ENCODE results near the gene MYPN. TPM values are rescaled to one million over a fixed set of nuclear protein-coding genes. Genes with fewer than 3 reads are reported as not detected.
"Not testable (repeated sequence)": the region's sequence is repeated elsewhere in the genome, so short reads cannot be mapped to it uniquely, and the experiment has no call there.

MYPN gene
- total RNA-seq, 2 donors from 2014 or later = not detected

GRCh38 chr10:68155615-68156210 lies 46.4 kb downstream of the MYPN start:
- WGBS, 2 experiments (ENCODE audit: insufficient coverage in 1 of 2, insufficient read length in 1 of 2) = 50% methylated on average over 2 of the region's 2 CpGs
- no peaks in the 10 kb centered on the region for H3K27me3 Mint-ChIP-seq (ENCODE audit: insufficient read depth)

GRCh38 chr10:68156373-68157185 lies 47.3 kb downstream of the MYPN start:
- WGBS, 2 experiments (ENCODE audit: insufficient coverage in 1 of 2, insufficient read length in 1 of 2) = 38 to 41% methylated on average over 8 to 11 of the region's 11 CpGs
- H3K36me3 Mint-ChIP-seq (ENCODE audit: low read depth) = no peaks in the 10 kb centered on the region

More at GRCh38 chr10:68155615-68156210, 46.4 kb downstream of the MYPN start:
- Mint-ChIP-seq H3K27ac (no peak overlapping the region), H3K36me3 (ENCODE audit: low read depth) (no peaks in the 10 kb centered on the region), H3K4me1 (peaks cover 24% of the 10 kb centered on the region), H3K4me3 (no peak overlapping the region), H3K9me3 (no peaks in the 10 kb centered on the region)
- Histone ChIP-seq H3K4me1 (ENCODE audit: control insufficient read depth, insufficient read depth, low read length) (peaks cover 4% of the 10 kb centered on the region), H3K27ac (ENCODE audit: low read depth, low read length) (no peak overlapping the region), H3K9me3 (ENCODE audit: control insufficient read depth, low read length) (no peaks in the 10 kb centered on the region), H3K9ac (ENCODE audit: extremely low read depth, low read length, poor library complexity, severe bottlenecking) (no peak overlapping the region), H3K27me3 (ENCODE audit: control insufficient read depth, insufficient read depth, low read length, poor library complexity, severe bottlenecking) (no peaks in the 10 kb centered on the region), H3K36me3 (ENCODE audit: control insufficient read depth, insufficient read depth, low read length) (no peaks in the 10 kb centered on the region), H3K4me3 (ENCODE audit: low read length) (no peak overlapping the region)
- no peak for TF ChIP-seq CTCF (conservative IDR thresholded peaks at IDR 0.05)
- DNase-seq = no peak

GRCh38 chr10:68157522-68157921 lies 48.2 kb downstream of the MYPN start:
- not testable (repeated sequence) for H3K27ac Mint-ChIP-seq; H3K9me3 Mint-ChIP-seq; DNase-seq; H3K36me3 Mint-ChIP-seq (ENCODE audit: low read depth); H3K27me3 Mint-ChIP-seq (ENCODE audit: insufficient read depth); H3K9me3 ChIP-seq (ENCODE audit: control insufficient read depth, low read length); H3K27ac ChIP-seq (ENCODE audit: low read depth, low read length); H3K9ac ChIP-seq (ENCODE audit: extremely low read depth, low read length, poor library complexity, severe bottlenecking); H3K27me3 ChIP-seq (ENCODE audit: control insufficient read depth, insufficient read depth, low read length, poor library complexity, severe bottlenecking); H3K4me3 Mint-ChIP-seq; H3K4me3 ChIP-seq (ENCODE audit: low read length); H3K4me1 ChIP-seq (ENCODE audit: control insufficient read depth, insufficient read depth, low read length); H3K36me3 ChIP-seq (ENCODE audit: control insufficient read depth, insufficient read depth, low read length)
- peaks cover 12% of the 10 kb centered on the region for H3K4me1 Mint-ChIP-seq
- 90 to 95% methylated on average over 3 to 6 of the region's 7 CpGs for WGBS, 2 experiments (ENCODE audit: insufficient coverage in 1 of 2, insufficient read length in 1 of 2)

More at GRCh38 chr10:68156373-68157185, 47.3 kb downstream of the MYPN start:
- no peak overlapping the region for H3K4me3 ChIP-seq (ENCODE audit: low read length)
- no peaks in the 10 kb centered on the region for H3K9me3 ChIP-seq (ENCODE audit: control insufficient read depth, low read length)
- TF ChIP-seq CTCF (conservative IDR thresholded peaks at IDR 0.05) = peak; percentile 86
- peaks cover 4% of the 10 kb centered on the region for H3K4me1 ChIP-seq (ENCODE audit: control insufficient read depth, insufficient read depth, low read length)
- peaks cover 18% of the 10 kb centered on the region for H3K4me1 Mint-ChIP-seq
- no peaks in the 10 kb centered on the region for H3K27me3 ChIP-seq (ENCODE audit: control insufficient read depth, insufficient read depth, low read length, poor library complexity, severe bottlenecking)
- no peaks in the 10 kb centered on the region for H3K36me3 ChIP-seq (ENCODE audit: control insufficient read depth, insufficient read depth, low read length)
- no peaks in the 10 kb centered on the region for H3K9me3 Mint-ChIP-seq
- no peaks in the 10 kb centered on the region for H3K27me3 Mint-ChIP-seq (ENCODE audit: insufficient read depth)
- no peak overlapping the region for H3K4me3 Mint-ChIP-seq
- H3K27ac ChIP-seq (ENCODE audit: low read depth, low read length) = no peak overlapping the region
- DNase-seq = peak; percentile 75
- no peak overlapping the region for H3K27ac Mint-ChIP-seq
- no peak overlapping the region for H3K9ac ChIP-seq (ENCODE audit: extremely low read depth, low read length, poor library complexity, severe bottlenecking)
